NCI-H1930 (cell line): Measurements from ENCODE around the gene VWA8.

Source experiments
- DNase-seq, 2 experiments: peaks; one replicate each; lab custom pipeline; 2025; lab: John Stamatoyannopoulos, UW

Gene VWA8

GRCh38 chr13:41520016-41520659 is 440.8 kb downstream of the VWA8 start:
- no peak for DNase-seq
